Measurements from ENCODE around the gene KRT74. TPM values are rescaled to one million over a fixed set of nuclear protein-coding genes. Genes with fewer than 3 reads are reported as not detected.
A peak's percentile ranks its signal among the peaks of the same experiment; 100 is the strongest.

The KRT74 gene
- polyA plus RNA-seq, 1 donor (not counting 4 experiments of a cell fraction or from before 2014, with no cell fraction given) = 0.17 TPM

DNA sequence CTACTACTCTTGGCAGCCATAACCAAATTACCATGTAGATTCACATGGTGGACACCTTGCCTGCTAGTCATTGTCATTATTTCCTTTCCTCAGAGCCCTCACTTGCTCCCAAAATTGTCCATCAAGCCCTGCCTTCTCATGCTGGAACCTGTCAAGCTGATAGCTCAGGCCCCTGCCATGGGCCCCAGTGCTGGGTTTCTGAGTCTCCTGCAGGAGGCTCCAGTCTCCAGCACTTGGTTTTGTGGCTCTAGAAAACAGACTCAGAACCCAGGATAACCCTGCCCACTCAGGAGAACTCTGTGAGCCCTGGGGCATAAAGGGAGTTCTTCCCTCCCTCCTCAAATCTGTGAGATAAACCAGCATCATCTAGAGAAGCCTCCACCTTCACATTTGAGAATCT is 31.5 kb downstream of the KRT74 start:
- H3K27me3 ChIP-seq (ENCODE audit: control insufficient read depth, extremely low read depth, insufficient read depth, low read length) = no peaks in the 10 kb centered on the region
- no peaks in the 10 kb centered on the region for H3K9me1 ChIP-seq (ENCODE audit: control insufficient read depth, extremely low read depth, insufficient read depth, low read length)
- H3K27ac ChIP-seq (ENCODE audit: control insufficient read depth, insufficient read depth, low read length) = no peak overlapping the region
- peak; percentile 29 for FAIRE-seq
- peak; percentile 26 to 60 (median 32) for TF ChIP-seq CTCF (optimal IDR thresholded peaks at IDR 0.05 in 1 of 3, IDR thresholded peaks at IDR 0.05 in 1 of 3, conservative IDR thresholded peaks at IDR 0.05 in 1 of 3; ENCODE audit: extremely low read depth in 1 of 3, insufficient read depth in 2 of 3, low read length in 3 of 3)
- TF ChIP-seq EZH2 (IDR thresholded peaks at IDR 0.05; ENCODE audit: low read length) = no peak
- H2AFZ ChIP-seq (ENCODE audit: control insufficient read depth, low read length) = no peak overlapping the region
- H3K4me3 ChIP-seq (ENCODE audit: control insufficient read depth in 2 of 3, extremely low read depth in 1 of 3, insufficient read depth in 2 of 3, low read depth in 1 of 3, low read length in 3 of 3) = no peak overlapping the region
- H3K36me3 ChIP-seq (ENCODE audit: control insufficient read depth in 2 of 2, extremely low read depth in 1 of 2, insufficient read depth in 2 of 2, low read length in 2 of 2) = no peaks in the 10 kb centered on the region
- no peak for DNase-seq (ENCODE audit: low read depth, low spot score)
- no peak overlapping the region for H3K9ac ChIP-seq (ENCODE audit: control insufficient read depth, extremely low read depth, insufficient read depth, low read length)
- dilution Hi-C loops (cut with MboI; ENCODE audit: extremely low pct_ligation_motif_present, low sequenced_read_pairs) = no loop called here
- no peak overlapping the region for H3K4me2 ChIP-seq (ENCODE audit: control insufficient read depth, extremely low read depth, insufficient read depth, low read depth, low read length)
- H3K9me3 ChIP-seq (ENCODE audit: control insufficient read depth, low read depth, low read length) = no peaks in the 10 kb centered on the region
- no peaks in the 10 kb centered on the region for H3K79me2 ChIP-seq (ENCODE audit: control insufficient read depth, insufficient read depth, low read length)
- peaks cover 25% of the 10 kb centered on the region for H3K4me1 ChIP-seq (ENCODE audit: control insufficient read depth, extremely low read depth, insufficient read depth, low read length)
- H4K20me1 ChIP-seq (ENCODE audit: control insufficient read depth, extremely low read depth, insufficient read depth, low read length) = no peaks in the 10 kb centered on the region

- Histone ChIP-seq H3K9me3 (ENCODE audit: control insufficient read depth, low read depth, low read length) (no peaks in the 10 kb centered on the region), H3K4me3 (ENCODE audit: control insufficient read depth in 2 of 3, extremely low read depth in 1 of 3, insufficient read depth in 2 of 3, low read depth in 1 of 3, low read length in 3 of 3) (no peak overlapping the region), H3K4me1 (ENCODE audit: control insufficient read depth, extremely low read depth, insufficient read depth, low read length) (peaks cover 28% of the 10 kb centered on the region), H3K9ac (ENCODE audit: control insufficient read depth, extremely low read depth, insufficient read depth, low read length) (no peak overlapping the region), H3K9me1 (ENCODE audit: control insufficient read depth, extremely low read depth, insufficient read depth, low read length) (no peaks in the 10 kb centered on the region), H3K27ac (ENCODE audit: control insufficient read depth, insufficient read depth, low read length) (no peak overlapping the region), H3K4me2 (ENCODE audit: control insufficient read depth, extremely low read depth, insufficient read depth, low read depth, low read length) (no peak overlapping the region), H3K36me3 (ENCODE audit: control insufficient read depth in 2 of 2, extremely low read depth in 1 of 2, insufficient read depth in 2 of 2, low read length in 2 of 2) (no peaks in the 10 kb centered on the region), H4K20me1 (ENCODE audit: control insufficient read depth, extremely low read depth, insufficient read depth, low read length) (no peaks in the 10 kb centered on the region), H3K27me3 (ENCODE audit: control insufficient read depth, extremely low read depth, insufficient read depth, low read length) (no peaks in the 10 kb centered on the region), H2AFZ (ENCODE audit: control insufficient read depth, low read length) (no peak overlapping the region), H3K79me2 (ENCODE audit: control insufficient read depth, insufficient read depth, low read length) (no peaks in the 10 kb centered on the region)
- no peak for TF ChIP-seq CTCF (optimal IDR thresholded peaks at IDR 0.05 in 1 of 3, IDR thresholded peaks at IDR 0.05 in 1 of 3, conservative IDR thresholded peaks at IDR 0.05 in 1 of 3; ENCODE audit: extremely low read depth in 1 of 3, insufficient read depth in 2 of 3, low read length in 3 of 3)
- TF ChIP-seq EZH2 (IDR thresholded peaks at IDR 0.05; ENCODE audit: low read length) = no peak
- dilution Hi-C loops (cut with MboI; ENCODE audit: extremely low pct_ligation_motif_present, low sequenced_read_pairs) = no loop called here
- FAIRE-seq (peak; percentile 48), DNase-seq (ENCODE audit: low read depth, low spot score) (no peak)
These were observed 31.9 kb downstream of the KRT74 start for GRCh38 chr12:52541709-52542108.
